ENCODE measurements around the gene TVP23B.
"Not testable (repeated sequence)": the region's sequence is repeated elsewhere in the genome, so short reads cannot be mapped to it uniquely, and the experiment has no call there.

DNA sequence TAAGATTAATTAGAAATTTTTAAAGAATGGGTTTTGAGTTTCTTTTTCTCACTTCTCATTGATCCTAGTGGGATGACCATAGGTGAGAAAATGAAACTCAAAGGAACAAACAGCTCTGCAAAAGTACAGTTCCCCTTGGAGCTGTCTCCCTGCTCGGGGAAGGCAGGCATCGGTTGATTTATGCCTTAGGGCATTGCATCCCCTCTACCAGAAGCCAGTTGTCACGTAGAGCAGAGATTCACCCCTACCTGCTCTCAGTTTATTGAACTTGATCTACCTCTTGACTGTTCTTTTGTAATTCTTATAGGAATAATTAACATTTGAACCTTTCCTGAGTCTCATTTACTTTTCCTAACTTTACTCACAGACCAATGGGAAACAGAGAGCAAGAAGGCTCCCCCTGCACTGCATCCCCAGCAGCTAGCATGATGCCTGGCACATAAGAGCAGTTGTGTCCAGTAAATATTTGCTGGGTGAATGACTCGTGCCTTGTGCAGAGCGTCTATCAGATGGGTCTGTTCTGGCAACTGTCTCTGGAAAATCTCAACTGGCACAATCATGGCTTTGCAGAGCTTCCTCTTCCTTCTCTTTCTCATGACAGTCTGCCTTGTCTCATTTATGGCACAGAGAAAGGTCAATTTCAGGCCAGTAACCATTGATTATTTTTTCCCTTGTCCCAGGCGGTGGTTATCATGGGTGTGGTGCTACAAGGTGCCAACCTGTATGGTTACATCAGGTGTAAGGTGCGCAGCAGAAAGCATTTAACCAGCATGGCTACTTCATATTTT is 22.7 kb downstream of the TVP23B start:
- not testable (repeated sequence) for TF ChIP-seq POLR2A (IDR thresholded peaks at IDR 0.05; ENCODE audit: low read depth, low read length); JUN (IDR thresholded peaks at IDR 0.05; ENCODE audit: borderline replicate concordance, insufficient read depth, insufficient read length, low read depth)
- TF ChIP-seq, protein P1, sequence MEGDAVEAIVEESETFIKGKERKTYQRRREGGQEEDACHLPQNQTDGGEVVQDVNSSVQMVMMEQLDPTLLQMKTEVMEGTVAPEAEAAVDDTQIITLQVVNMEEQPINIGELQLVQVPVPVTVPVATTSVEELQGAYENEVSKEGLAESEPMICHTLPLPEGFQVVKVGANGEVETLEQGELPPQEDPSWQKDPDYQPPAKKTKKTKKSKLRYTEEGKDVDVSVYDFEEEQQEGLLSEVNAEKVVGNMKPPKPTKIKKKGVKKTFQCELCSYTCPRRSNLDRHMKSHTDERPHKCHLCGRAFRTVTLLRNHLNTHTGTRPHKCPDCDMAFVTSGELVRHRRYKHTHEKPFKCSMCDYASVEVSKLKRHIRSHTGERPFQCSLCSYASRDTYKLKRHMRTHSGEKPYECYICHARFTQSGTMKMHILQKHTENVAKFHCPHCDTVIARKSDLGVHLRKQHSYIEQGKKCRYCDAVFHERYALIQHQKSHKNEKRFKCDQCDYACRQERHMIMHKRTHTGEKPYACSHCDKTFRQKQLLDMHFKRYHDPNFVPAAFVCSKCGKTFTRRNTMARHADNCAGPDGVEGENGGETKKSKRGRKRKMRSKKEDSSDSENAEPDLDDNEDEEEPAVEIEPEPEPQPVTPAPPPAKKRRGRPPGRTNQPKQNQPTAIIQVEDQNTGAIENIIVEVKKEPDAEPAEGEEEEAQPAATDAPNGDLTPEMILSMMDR (IDR thresholded peaks at IDR 0.05; ENCODE audit: extremely low read depth in 1 of 2, insufficient read depth in 1 of 2, low read depth in 1 of 2, low read length in 2 of 2) = not testable (repeated sequence)

Measured in endothelial cell of umbilical vein (primary cell).